ENCODE measurements around the gene PRR18.

PRR18 gene

GRCh38 chr6:166275714-166276166, 32.5 kb downstream of the PRR18 start:
- peak; percentile 70 for DNase-seq (ENCODE audit: low read depth)

GRCh38 chr6:166274739-166275370, 33.3 kb downstream of the PRR18 start:
- no peak for DNase-seq (ENCODE audit: low read depth)

- no peak for DNase-seq (ENCODE audit: low read depth)
These were observed 34.0 kb downstream of the PRR18 start for GRCh38 chr6:166274163-166274562.

- no peak for DNase-seq (ENCODE audit: low read depth)
These were observed 36.8 kb downstream of the PRR18 start for GRCh38 chr6:166271376-166271765.

GRCh38 chr6:166270706-166271375, 37.4 kb downstream of the PRR18 start:
- no peak for DNase-seq (ENCODE audit: low read depth)

GRCh38 chr6:166269301-166270039, 38.7 kb downstream of the PRR18 start:
- DNase-seq (ENCODE audit: low read depth): no peak

- DNase-seq (ENCODE audit: low read depth): no peak
These were observed 39.8 kb downstream of the PRR18 start for GRCh38 chr6:166268431-166268830.

- DNase-seq (ENCODE audit: low read depth): no peak
These were observed 40.7 kb downstream of the PRR18 start for GRCh38 chr6:166267526-166267925.

GRCh38 chr6:166266336-166266735, 41.9 kb downstream of the PRR18 start:
- no peak for DNase-seq (ENCODE audit: low read depth)

GRCh38 chr6:166262743-166263515, 45.3 kb downstream of the PRR18 start:
- no peak for DNase-seq (ENCODE audit: low read depth)

GRCh38 chr6:166259296-166259977, 48.8 kb downstream of the PRR18 start:
- no peak for DNase-seq (ENCODE audit: low read depth)

- DNase-seq (ENCODE audit: low read depth): peak; percentile 26
These were observed 49.3 kb downstream of the PRR18 start for GRCh38 chr6:166258854-166259276.

- DNase-seq (ENCODE audit: low read depth): no peak
These were observed 50.3 kb downstream of the PRR18 start for GRCh38 chr6:166257911-166258318.

All from T follicular helper cell (primary cell).